Lower leg skin (tissue), 4 donors: ENCODE measurements around the gene OBI1. TPM values are rescaled to one million over a fixed set of nuclear protein-coding genes. Genes with fewer than 3 reads are reported as not detected.

Source experiments
- DNase-seq, 2 donors: peaks; one replicate each; pipeline ENCODE4 v3.0.0-alpha.2; 2019; ENCODE audit warnings: low spot score in 2 of 2
- H3K4me3 ChIP-seq: fragments of 200-600 bp; sonication (generic); 2 replicates; pipeline ENCODE4 v1.5.1; 2017; ENCODE audit warnings: mild to moderate bottlenecking, low read depth; ENCODE audit not compliant: poor library complexity, severe bottlenecking
- CTCF ChIP-seq, 3 donors: fragments of 450-650 bp; IDR thresholded peaks; one replicate each; pipeline ENCODE4 v1.5.1; 2016; ENCODE audit warnings: antibody characterized with exemption in 3 of 3, mild to moderate bottlenecking in 3 of 3, moderate library complexity in 2 of 3
- POLR2A ChIP-seq, 2 donors: fragments of 450-650 bp; IDR thresholded peaks; one replicate each; pipeline ENCODE4 v1.6.1; 2016 to 2017; ENCODE audit warnings: antibody characterized with exemption in 2 of 2, mild to moderate bottlenecking in 1 of 2, moderate library complexity in 1 of 2
- WGBS, 2 donors: methylation state at CpG; one replicate each; pipeline ENCODE4 v1.1.5; 2018; 5-methylcytosine and 5-hydroxymethylcytosine counted together
- intact Hi-C: fragments of 100-400 bp; cut with DNase I; formaldehyde crosslinking; loops from one replicate; pipeline ENCODE4 v1.15.0; 2023; ENCODE audit warnings: low total_unique reads
- total RNA-seq, 4 donors: library from RNA; depleted of rRNA; stranded (reverse); fragments of >200 nt; gene quantifications; one replicate each; pipeline ENCODE4 v1.1.0, GENCODE V29; 2016

Gene OBI1
- total RNA-seq, 4 donors from 2014 or later, result 6.1 to 10.7 (median 8.7) TPM

- no peak for DNase-seq
- WGBS, 2 donors, result 21 to 23% methylated on average over 5 of the region's 5 CpGs
- TF ChIP-seq POLR2A (IDR thresholded peaks at IDR 0.05) (no peak), CTCF (IDR thresholded peaks at IDR 0.05) (no peak)
- H3K4me3 ChIP-seq, result no peak overlapping the region
- intact Hi-C loops, result no loop called here
These were observed 59.9 kb downstream of the OBI1 start for GRCh38 chr13:78598966-78599644.

GRCh38 chr13:78598116-78598781 lies 60.7 kb downstream of the OBI1 start:
- intact Hi-C loops, result no loop called here
- no peak for DNase-seq
- no peak for TF ChIP-seq POLR2A (IDR thresholded peaks at IDR 0.05)
- TF ChIP-seq CTCF (IDR thresholded peaks at IDR 0.05), result no peak
- H3K4me3 ChIP-seq, result no peak overlapping the region
- WGBS, 2 donors, result 15 to 23% methylated on average over 3 of the region's 3 CpGs

GRCh38 chr13:78597602-78597932 lies 61.4 kb downstream of the OBI1 start:
- no peak overlapping the region for H3K4me3 ChIP-seq

GRCh38 chr13:78596736-78597601 lies 62.0 kb downstream of the OBI1 start:
- TF ChIP-seq POLR2A (IDR thresholded peaks at IDR 0.05), result no peak
- no peak for TF ChIP-seq CTCF (IDR thresholded peaks at IDR 0.05)
- H3K4me3 ChIP-seq, result no peak overlapping the region
- intact Hi-C loops, result no loop called here
- 10 to 11% methylated on average over 50 of the region's 50 CpGs for WGBS, 2 donors
- DNase-seq, result no peak

More at GRCh38 chr13:78597602-78597932, 61.4 kb downstream of the OBI1 start:
- no peak for DNase-seq
- intact Hi-C loops, result no loop called here
- TF ChIP-seq POLR2A (IDR thresholded peaks at IDR 0.05) (no peak), CTCF (IDR thresholded peaks at IDR 0.05) (no peak)
- 24 to 26% methylated on average over 7 of the region's 7 CpGs for WGBS, 2 donors

- intact Hi-C loops, result no loop called here
- WGBS, 2 donors, result 4 to 8% methylated on average over 15 to 22 of the region's 22 CpGs
- no peak for DNase-seq
- H3K4me3 ChIP-seq, result no peak overlapping the region
- no peak for TF ChIP-seq CTCF (IDR thresholded peaks at IDR 0.05)
- TF ChIP-seq POLR2A (IDR thresholded peaks at IDR 0.05), result no peak
These were observed 62.6 kb downstream of the OBI1 start for GRCh38 chr13:78596399-78596735.
